Right lobe of liver (tissue), 4 donors: ENCODE results near the gene F2R.

Source experiments
- CTCF ChIP-seq, 4 donors: fragments of 200-600 bp in 3 of 4; fragments of 450-650 bp in 1 of 4; IDR thresholded peaks; one replicate each; pipeline versions ENCODE4 v1.5.1 to v1.8.0; 2016 to 2022; ENCODE audit warnings: antibody characterized with exemption in 4 of 4, mild to moderate bottlenecking in 2 of 4
- POLR2A ChIP-seq: fragments of 450-650 bp; IDR thresholded peaks from one replicate; pipeline ENCODE4 v1.6.1; 2017; ENCODE audit warnings: antibody characterized with exemption, mild to moderate bottlenecking
- donor health status: DM: no; HTN: no; CAD: no.
- donor health status: DM: no; HTN: no; CAD: no.
- donor health status: DM: no; HTN: yes; CAD: no.

- no peak for TF ChIP-seq CTCF (IDR thresholded peaks at IDR 0.05)
- TF ChIP-seq POLR2A, result no peak
Measured at GRCh38 chr5:76762484-76762883, 46.6 kb downstream of the F2R start.
